GM19395 (cell line): ENCODE results near the gene GRID2IP.
"Not testable (repeated sequence)": the region's sequence is repeated elsewhere in the genome, so short reads cannot be mapped to it uniquely, and the experiment has no call there.

Source experiments
- ATAC-seq: cut with Tn5 transposase; IDR thresholded peaks from one replicate; pipeline ENCODE4 v1.9.1; 2021; ENCODE audit warnings: mild to moderate bottlenecking, moderate library complexity; ENCODE audit not compliant: unreplicated experiment

Gene GRID2IP

DNA sequence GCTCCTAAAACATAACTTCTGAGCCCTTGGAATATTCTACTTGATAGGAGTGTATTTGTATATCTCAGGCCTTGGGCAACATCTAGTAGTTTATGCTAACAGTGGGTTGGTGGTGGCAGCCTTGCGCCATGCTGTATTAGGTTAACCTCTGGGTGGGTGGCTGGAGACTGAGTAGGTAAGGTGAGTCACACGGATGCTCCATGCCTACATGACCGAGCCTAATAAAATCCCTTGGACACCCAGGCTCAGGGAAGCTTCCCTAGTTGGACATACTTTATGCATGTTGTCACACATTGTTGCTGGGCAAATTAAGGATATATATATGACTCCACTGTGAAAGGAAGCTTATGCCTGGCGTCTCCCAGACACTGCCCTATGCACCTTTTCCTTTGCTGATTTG lies 97.5 kb downstream of the GRID2IP start:
- ATAC-seq = no peak

DNA sequence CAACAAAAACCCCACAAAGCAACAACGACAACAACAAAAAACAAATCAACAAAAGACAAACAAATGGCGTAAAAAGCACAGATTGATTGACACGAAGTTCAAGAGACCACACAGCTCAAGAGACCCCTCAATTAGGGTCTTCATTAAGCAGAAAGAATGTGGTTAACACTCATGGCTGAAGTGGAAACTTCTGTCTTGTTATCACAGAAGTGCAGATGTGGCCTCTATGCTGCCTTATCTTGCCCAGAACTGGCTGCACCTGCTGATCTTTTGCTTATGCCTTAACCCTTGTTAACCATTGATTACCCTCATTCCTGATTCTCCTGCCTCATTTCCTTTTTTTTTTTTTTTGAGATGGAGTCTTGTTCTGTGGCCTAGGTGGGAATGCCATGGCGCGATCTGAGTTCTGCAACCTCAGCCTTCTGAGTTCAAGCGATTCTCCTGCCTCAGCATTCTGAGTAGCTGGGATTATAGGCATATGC lies 100.0 kb downstream of the GRID2IP start:
- no peak for ATAC-seq

DNA sequence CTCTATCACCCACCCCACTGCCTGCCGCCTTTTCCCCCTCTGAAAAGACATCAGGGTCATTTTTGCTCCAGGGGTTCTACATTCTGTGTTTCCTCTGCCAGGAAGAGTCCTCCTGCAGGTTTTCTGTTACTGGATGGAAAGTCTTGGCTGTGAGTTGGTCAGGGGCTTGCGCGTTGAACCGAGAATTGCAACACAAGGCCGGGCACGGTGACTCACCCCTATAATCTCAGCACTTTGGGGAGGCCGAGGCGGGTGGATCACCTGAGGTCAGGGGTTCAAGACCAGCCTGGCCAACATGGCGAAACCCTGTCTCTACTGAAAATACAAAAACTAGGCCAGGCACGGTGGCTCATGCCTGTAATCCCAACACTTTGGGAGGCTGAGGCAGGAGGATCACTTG lies 100.7 kb downstream of the GRID2IP start:
- ATAC-seq = not testable (repeated sequence)

DNA sequence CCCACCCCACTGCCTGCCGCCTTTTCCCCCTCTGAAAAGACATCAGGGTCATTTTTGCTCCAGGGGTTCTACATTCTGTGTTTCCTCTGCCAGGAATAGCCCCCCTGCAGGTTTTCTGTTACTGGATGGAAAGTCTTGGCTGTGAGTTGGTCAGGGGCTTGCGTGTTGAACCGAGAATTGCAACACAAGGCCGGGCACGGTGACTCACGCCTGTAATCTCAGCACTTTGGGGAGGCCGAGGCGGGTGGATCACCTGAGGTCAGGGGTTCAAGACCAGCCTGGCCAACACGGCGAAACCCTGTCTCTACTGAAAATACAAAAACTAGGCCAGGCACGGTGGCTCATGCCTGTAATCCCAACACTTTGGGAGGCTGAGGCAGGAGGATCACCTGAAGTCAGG lies 101.4 kb downstream of the GRID2IP start:
- not testable (repeated sequence) for ATAC-seq

DNA sequence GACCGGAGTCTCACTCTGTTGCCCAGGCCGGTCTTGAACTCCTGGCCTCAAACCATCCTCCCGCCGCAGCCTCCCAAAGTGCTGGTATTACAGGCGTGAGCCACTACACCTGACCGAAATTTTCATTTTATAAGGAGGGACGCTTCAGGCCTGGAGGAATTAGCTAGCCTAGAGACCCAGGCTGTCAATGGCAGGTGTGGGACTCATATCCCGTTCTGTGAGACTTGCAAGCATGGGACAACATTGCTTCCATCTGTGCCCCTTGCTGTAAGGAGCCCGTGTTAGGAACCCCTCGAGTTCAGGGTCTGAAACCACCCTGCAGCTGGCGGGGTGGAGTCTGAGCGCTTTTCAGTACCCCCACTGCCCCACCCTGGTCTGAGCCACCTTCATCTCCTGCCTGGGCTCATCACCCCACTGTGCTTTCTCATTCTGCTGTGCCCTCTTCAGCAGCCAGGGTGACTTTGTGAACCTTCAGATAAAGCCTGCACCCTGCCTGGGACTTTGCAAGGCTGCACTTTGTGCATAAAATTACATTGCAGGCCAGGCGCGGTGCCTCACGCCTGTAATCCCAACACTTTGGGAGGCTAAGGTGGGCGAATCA lies 102.2 kb downstream of the GRID2IP start:
- no peak for ATAC-seq

DNA sequence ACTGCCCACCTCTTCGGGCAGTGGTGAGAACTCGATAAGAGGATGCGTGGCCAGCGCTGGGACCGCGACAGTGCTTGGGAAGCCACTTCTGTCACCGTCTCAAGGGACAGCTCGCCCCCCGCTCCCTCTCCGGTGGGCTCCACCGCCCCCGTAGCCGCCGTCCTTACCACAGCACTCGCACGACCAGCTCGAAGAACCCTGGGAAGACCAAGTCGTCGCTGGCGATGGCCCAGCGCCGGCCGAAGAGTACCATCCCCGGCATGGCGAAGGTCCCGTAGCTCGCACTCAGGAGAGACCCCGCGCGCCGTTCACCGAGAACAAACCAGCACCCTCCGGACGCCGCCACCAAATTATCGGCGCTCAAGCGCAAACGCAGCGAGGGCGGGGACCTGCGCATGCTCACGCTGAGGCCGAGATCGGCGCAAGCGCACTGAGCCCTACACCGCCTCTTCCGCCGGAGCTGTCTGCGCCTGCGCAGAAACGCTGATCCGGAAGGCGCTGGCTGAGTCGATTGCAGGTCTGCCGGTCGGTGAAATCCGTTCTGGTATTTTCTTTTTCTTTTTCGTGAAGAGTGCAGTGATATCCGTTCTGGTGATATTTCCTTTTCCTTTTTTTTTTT lies 103.6 kb downstream of the GRID2IP start, which contains the start of gene DAGLB:
TSS of gene DAGLB (minus strand) at position 374 of the 619 bp plus-strand sequence. CDS start at position 262, 112 bp downstream.
- peak; percentile 81 for ATAC-seq
